Activated gamma-delta T cell treated with anti-CD3 and anti-CD28 coated beads, Interleukin-2, amount 50 U/mL, for 16 hours (primary cell): ENCODE measurements around the gene VARS2.
"Not testable (repeated sequence)": the region's sequence is repeated elsewhere in the genome, so short reads cannot be mapped to it uniquely, and the experiment has no call there.

Source experiments
- DNase-seq: peaks from one replicate; pipeline ENCODE4 v3.0.0-alpha.2; 2020; ENCODE audit warnings: low read depth

The VARS2 gene

GRCh38 chr6:30914076-30914853, at the start of gene VARS2:
Gene VARS2 (plus strand): TSS chr6:30914238. CDS start chr6:30914837, 599 bp downstream.
- peak; percentile 74 for DNase-seq

- DNase-seq, result no peak
These were observed 49.7 kb upstream of the VARS2 start for GRCh38 chr6:30864325-30864724.

- not testable (repeated sequence) for DNase-seq
These were observed 44.7 kb upstream of the VARS2 start for GRCh38 chr6:30869241-30869749.

- DNase-seq, result no peak
These were observed 43.5 kb upstream of the VARS2 start for GRCh38 chr6:30870546-30870945.

GRCh38 chr6:30871592-30872183, 42.4 kb upstream of the VARS2 start:
- DNase-seq, result no peak

GRCh38 chr6:30873137-30873640, 40.8 kb upstream of the VARS2 start:
- no peak for DNase-seq

GRCh38 chr6:30873795-30874194, 40.2 kb upstream of the VARS2 start:
- not testable (repeated sequence) for DNase-seq

- no peak for DNase-seq
These were observed 38.6 kb upstream of the VARS2 start for GRCh38 chr6:30875244-30876038.

- no peak for DNase-seq
These were observed 37.9 kb upstream of the VARS2 start for GRCh38 chr6:30876039-30876730.

GRCh38 chr6:30877419-30878262, 36.4 kb upstream of the VARS2 start:
- DNase-seq, result peak; percentile 57

GRCh38 chr6:30879684-30880427, 34.2 kb upstream of the VARS2 start:
- DNase-seq, result no peak

GRCh38 chr6:30880698-30881252, 33.3 kb upstream of the VARS2 start:
- DNase-seq, result no peak

- no peak for DNase-seq
These were observed 32.4 kb upstream of the VARS2 start for GRCh38 chr6:30881392-30882203.

- no peak for DNase-seq
These were observed 31.8 kb upstream of the VARS2 start for GRCh38 chr6:30882204-30882758.

GRCh38 chr6:30882759-30883684, 31.0 kb upstream of the VARS2 start:
- DNase-seq, result no peak

- peak; percentile 12 for DNase-seq
These were observed 30.1 kb upstream of the VARS2 start, which contains the start of gene DDR1 for GRCh38 chr6:30883685-30884520. Gene DDR1 (plus strand): TSS chr6:30884519. CDS start chr6:30888730, 4,211 bp downstream.
